Measurements from ENCODE around the gene SNX15.
"Not testable (repeated sequence)": the region's sequence is repeated elsewhere in the genome, so short reads cannot be mapped to it uniquely, and the experiment has no call there.

Gene SNX15, protein sequence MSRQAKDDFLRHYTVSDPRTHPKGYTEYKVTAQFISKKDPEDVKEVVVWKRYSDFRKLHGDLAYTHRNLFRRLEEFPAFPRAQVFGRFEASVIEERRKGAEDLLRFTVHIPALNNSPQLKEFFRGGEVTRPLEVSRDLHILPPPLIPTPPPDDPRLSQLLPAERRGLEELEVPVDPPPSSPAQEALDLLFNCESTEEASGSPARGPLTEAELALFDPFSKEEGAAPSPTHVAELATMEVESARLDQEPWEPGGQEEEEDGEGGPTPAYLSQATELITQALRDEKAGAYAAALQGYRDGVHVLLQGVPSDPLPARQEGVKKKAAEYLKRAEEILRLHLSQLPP

DNA sequence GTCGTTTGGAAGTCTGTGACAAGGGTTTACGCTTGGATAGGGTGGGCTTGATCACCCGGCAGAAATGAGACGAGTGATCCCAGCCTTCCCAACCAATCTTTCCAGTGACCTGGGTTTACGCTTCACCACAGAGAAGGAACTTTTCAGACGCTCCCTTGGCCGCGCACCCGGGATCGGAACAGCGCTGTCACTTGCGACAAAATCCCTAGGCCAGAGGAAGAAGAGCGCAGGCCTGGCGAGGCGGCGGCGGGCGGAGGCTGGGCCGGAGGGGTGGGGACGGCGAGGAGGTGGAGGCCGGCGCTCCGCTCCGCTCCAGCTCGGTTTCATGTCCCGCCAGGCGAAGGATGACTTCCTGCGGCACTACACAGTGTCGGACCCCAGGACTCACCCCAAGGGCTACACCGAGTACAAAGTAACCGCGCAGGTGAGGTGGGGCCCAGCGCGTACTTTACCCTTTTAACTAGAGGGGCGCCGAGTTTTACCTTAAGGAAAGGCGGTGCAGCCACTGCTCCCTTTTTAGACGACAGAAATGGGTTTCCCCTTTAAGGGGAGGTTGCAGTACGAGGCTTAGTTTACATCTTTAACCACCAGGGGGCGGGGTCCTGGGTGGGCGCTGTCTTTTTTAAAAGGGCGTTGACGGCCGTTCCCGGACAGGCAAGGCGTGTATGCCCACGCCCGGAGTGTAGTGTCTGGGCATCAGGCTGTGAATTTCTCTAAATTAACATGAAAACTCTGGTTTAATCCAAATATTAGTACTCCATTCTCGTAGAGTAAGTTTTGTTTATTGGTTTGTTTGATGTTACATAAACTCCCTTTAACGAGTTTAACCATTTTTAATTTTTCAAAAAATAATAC is at the start of gene SNX15:
Gene SNX15 (plus strand): TSS at position 227 of the 855 bp plus-strand sequence. CDS start 99 bp downstream, at position 326.
- TF ChIP-seq, protein P1, sequence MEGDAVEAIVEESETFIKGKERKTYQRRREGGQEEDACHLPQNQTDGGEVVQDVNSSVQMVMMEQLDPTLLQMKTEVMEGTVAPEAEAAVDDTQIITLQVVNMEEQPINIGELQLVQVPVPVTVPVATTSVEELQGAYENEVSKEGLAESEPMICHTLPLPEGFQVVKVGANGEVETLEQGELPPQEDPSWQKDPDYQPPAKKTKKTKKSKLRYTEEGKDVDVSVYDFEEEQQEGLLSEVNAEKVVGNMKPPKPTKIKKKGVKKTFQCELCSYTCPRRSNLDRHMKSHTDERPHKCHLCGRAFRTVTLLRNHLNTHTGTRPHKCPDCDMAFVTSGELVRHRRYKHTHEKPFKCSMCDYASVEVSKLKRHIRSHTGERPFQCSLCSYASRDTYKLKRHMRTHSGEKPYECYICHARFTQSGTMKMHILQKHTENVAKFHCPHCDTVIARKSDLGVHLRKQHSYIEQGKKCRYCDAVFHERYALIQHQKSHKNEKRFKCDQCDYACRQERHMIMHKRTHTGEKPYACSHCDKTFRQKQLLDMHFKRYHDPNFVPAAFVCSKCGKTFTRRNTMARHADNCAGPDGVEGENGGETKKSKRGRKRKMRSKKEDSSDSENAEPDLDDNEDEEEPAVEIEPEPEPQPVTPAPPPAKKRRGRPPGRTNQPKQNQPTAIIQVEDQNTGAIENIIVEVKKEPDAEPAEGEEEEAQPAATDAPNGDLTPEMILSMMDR (IDR thresholded peaks at IDR 0.05; ENCODE audit: insufficient read depth, low read length, poor library complexity, severe bottlenecking): peak; percentile 36
- DNase-seq (ENCODE audit: extremely low read depth, insufficient read length): peak; percentile 95
- Histone ChIP-seq H3K36me3 (ENCODE audit: control insufficient read depth, insufficient read depth, low read length) (peaks cover 2% of the 10 kb centered on the region; the same call in 1 of the 2 replicates), H3K4me3 (replicated peaks; ENCODE audit: low read depth, low read length) (peak within 1 kb of the TSS; percentile 72), H3K27me3 (replicated peaks; ENCODE audit: control insufficient read depth, insufficient read depth, low read length) (no peaks in the 10 kb centered on the region)

DNA sequence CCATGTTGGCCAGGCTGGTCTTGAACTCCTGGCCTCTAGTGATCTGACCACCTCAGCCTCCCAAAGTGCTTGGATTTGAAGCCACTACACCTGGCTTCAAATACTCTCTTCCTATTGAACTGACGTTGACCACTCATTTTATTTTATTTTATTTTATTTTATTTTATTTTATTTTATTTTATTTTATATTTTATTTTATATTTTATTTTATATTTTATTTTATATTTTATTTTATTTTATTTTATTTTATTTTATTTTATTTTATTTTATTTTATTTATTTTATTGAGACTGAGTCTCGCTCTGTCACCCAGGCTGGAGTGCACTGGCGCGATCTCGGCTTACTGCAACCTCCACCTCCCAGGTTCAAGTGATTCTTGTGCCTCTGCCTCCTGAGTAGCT is 43.9 kb upstream of the SNX15 start:
- not testable (repeated sequence) for DNase-seq (ENCODE audit: extremely low read depth, insufficient read length); H3K27me3 ChIP-seq (replicated peaks; ENCODE audit: control insufficient read depth, insufficient read depth, low read length); H3K36me3 ChIP-seq (ENCODE audit: control insufficient read depth, insufficient read depth, low read length); H3K4me3 ChIP-seq (replicated peaks; ENCODE audit: low read depth, low read length)

DNA sequence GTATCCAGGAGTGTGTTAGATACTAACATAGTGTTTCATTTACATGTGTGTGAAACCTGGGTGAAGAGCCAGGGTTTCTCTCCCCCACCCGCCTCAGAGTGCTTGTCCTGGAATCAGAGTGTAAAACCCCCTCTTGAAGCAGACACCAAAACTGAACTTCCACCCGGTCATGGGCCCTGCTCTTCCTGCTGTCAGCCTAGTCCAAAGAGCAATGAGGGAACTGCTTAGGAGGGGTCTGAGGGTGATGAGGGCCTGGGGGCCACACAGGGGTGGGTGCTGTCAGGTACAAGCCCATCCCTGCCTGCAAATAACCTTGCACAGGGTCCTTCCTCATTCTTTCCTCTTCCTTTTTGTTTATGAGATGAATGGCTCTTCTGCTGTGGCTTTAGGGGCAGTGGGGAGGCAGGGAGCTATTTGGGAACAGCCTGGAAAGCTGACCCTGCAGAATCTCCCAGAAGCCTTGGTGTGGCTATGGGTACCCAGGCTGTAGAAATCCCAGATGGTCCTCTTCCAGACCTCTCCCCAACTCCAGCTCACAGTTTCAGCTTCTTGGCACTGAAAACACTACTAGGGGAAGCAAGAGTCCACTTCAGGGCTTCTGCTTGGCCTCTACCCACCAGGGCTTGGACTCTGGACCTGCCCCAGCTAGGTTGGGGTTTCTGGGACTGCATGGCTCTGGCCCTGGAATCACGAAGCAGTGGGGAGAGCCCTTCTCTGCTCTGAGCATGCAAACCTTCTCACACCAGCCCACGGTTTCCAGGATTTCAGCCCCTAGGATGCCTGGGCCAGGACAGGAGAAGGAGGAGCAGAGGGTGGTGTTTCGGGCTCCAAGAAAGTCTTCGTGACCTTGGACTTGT is 39.0 kb upstream of the SNX15 start:
- Histone ChIP-seq H3K27me3 (replicated peaks; ENCODE audit: control insufficient read depth, insufficient read depth, low read length) (no peaks in the 10 kb centered on the region), H3K36me3 (ENCODE audit: control insufficient read depth, insufficient read depth, low read length) (no peaks in the 10 kb centered on the region), H3K4me3 (replicated peaks; ENCODE audit: low read depth, low read length) (no peak overlapping the region)
- TF ChIP-seq, protein P1 (IDR thresholded peaks at IDR 0.05; ENCODE audit: insufficient read depth, low read length, poor library complexity, severe bottlenecking): no peak
- DNase-seq (ENCODE audit: extremely low read depth, insufficient read length): no peak

DNA sequence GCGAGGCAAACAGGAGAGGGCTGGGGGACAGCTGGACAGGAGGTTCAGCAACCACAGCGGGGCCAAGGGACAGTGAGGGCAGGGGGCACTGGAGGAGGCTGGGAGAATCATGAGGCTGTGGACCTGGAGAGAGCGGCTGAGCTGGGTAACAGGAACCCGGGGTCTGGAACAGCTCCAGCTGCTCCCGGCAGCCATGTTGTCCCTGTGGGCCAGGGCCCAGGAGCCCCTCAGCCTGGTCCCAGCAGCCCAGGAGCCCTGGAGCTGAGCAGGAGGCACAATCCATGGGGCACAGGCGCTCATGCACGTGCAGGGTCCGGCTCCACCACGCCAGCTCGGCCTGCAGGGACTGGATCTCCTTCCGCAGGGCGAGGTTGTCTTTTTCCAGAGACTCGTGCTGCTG is 37.8 kb upstream of the SNX15 start:
- H3K27me3 ChIP-seq (replicated peaks; ENCODE audit: control insufficient read depth, insufficient read depth, low read length): no peaks in the 10 kb centered on the region
- H3K4me3 ChIP-seq (replicated peaks; ENCODE audit: low read depth, low read length): no peak overlapping the region
- no peaks in the 10 kb centered on the region for H3K36me3 ChIP-seq (ENCODE audit: control insufficient read depth, insufficient read depth, low read length)
- TF ChIP-seq, protein P1 (IDR thresholded peaks at IDR 0.05; ENCODE audit: insufficient read depth, low read length, poor library complexity, severe bottlenecking): no peak
- DNase-seq (ENCODE audit: extremely low read depth, insufficient read length): no peak

DNA sequence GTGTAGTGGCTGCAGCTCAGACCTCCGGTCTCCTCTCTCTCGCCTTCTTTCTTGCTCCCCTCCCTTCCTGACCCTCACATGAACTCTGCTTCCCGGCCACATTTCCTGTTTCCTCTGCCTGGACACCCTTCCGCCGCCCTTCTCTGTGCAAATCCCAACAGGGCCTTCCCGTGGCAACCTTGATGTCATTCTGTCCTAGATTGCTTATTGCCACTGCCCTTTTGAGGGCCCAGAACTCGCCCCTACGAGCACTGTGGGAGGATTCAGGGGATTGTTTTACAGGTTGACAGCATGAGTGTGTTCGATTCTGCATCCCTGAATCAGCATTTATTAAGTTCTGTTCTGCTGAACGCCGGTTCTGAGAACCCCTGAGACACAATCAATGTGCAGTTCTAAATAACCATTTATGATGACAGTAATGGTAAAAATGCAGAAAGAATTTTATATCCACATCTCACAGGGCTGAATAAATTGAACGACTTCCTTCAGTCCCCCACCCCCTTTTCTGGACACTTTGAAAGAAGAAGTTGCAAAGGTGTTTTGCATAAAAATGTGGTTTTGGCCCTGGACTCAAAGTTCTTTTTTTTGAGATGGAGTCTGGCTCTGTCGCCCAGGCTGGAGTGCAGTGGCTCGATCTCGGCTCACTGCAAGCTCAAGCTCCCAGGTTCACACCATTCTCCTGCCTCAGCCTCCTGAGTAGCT is 36.9 kb upstream of the SNX15 start:
- TF ChIP-seq, protein P1 (IDR thresholded peaks at IDR 0.05; ENCODE audit: insufficient read depth, low read length, poor library complexity, severe bottlenecking): no peak
- DNase-seq (ENCODE audit: extremely low read depth, insufficient read length): no peak
- Histone ChIP-seq H3K36me3 (ENCODE audit: control insufficient read depth, insufficient read depth, low read length) (no peaks in the 10 kb centered on the region), H3K4me3 (replicated peaks; ENCODE audit: low read depth, low read length) (no peak overlapping the region), H3K27me3 (replicated peaks; ENCODE audit: control insufficient read depth, insufficient read depth, low read length) (no peaks in the 10 kb centered on the region)
